ENCODE measurements around the gene INPP5D. TPM values are rescaled to one million over a fixed set of nuclear protein-coding genes. Genes with fewer than 3 reads are reported as not detected.

INPP5D gene
- total RNA-seq, 1 experiment from 2014 or later: 12.7 TPM

DNA sequence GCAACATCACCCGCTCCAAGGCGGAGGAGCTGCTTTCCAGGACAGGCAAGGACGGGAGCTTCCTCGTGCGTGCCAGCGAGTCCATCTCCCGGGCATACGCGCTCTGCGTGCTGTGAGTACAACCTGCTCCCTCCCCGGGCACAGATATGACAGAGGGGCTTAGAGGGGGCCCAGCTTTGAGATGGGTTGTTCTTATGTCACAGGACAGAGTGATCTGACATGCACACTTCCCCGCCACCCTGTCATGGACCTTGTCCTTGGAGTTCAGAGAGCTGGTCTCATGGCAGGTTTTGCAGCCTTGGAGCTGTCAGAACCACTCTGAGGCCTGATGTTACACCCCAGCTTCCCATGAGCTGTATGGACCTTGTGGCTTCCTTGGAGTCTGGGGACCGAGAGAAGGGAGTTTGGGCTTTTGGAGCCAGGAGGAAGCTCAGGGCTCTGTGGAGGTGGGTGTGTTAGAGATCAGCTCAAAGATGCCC lies 398 bp downstream of the INPP5D start:
- no peaks in the 10 kb centered on the region; a peak in 1 of 5 replicates for H3K9me3 Mint-ChIP-seq
- H3K56ac ChIP-seq (ENCODE audit: insufficient read length, low read depth, low read length): no peak overlapping the region
- H3K4me1 Mint-ChIP-seq: peaks cover 12 to 25% of the 10 kb centered on the region in 2 experiments
- no peaks in the 10 kb centered on the region for H3K23me2 ChIP-seq (ENCODE audit: insufficient read length, low read depth, low read length, poor library complexity, severe bottlenecking)
- no peak overlapping the region for H4K5ac ChIP-seq (ENCODE audit: insufficient read length, low read depth, low read length)
- no peak overlapping the region for H2BK5ac ChIP-seq (ENCODE audit: insufficient read length, low read length)
- H3K27me3 ChIP-seq (ENCODE audit: insufficient read depth, low read length): no peaks in the 10 kb centered on the region
- H2AK5ac ChIP-seq (ENCODE audit: insufficient read length, low read length): no peak overlapping the region
- no peak overlapping the region for H3K14ac ChIP-seq (ENCODE audit: insufficient read depth, low read length)
- no peak overlapping the region for H2BK120ac ChIP-seq (ENCODE audit: low read depth, low read length, poor library complexity, severe bottlenecking)
- no peak overlapping the region for H3K23ac ChIP-seq (ENCODE audit: insufficient read length, low read depth, low read length)
- no peak overlapping the region for H2BK12ac ChIP-seq (ENCODE audit: insufficient read length, low read depth, low read length)
- no peaks in the 10 kb centered on the region for H3K4me1 ChIP-seq (ENCODE audit: insufficient read depth, low read length)
- H3K18ac ChIP-seq (ENCODE audit: insufficient read length, low read depth, low read length): no peak overlapping the region
- H3K4me2 ChIP-seq (ENCODE audit: insufficient read depth, insufficient read length, low read length): no peak overlapping the region
- H3T11ph ChIP-seq (ENCODE audit: low read length): no peak overlapping the region
- H4K91ac ChIP-seq (ENCODE audit: insufficient read length, low read depth, low read length): no peak overlapping the region
- no peaks in the 10 kb centered on the region for H3K79me1 ChIP-seq (ENCODE audit: insufficient read depth, low read depth, low read length, poor library complexity, severe bottlenecking)
- no peaks in the 10 kb centered on the region for H3K79me2 ChIP-seq (ENCODE audit: insufficient read depth, low read length)
- H3K4me3 Mint-ChIP-seq: no peak overlapping the region
- peaks cover 4% of the 10 kb centered on the region for H3K27me3 Mint-ChIP-seq (ENCODE audit: low read depth)
- H4K20me1 ChIP-seq (ENCODE audit: control insufficient read depth, insufficient read depth, insufficient read length): no peaks in the 10 kb centered on the region
- TF ChIP-seq, protein P1, sequence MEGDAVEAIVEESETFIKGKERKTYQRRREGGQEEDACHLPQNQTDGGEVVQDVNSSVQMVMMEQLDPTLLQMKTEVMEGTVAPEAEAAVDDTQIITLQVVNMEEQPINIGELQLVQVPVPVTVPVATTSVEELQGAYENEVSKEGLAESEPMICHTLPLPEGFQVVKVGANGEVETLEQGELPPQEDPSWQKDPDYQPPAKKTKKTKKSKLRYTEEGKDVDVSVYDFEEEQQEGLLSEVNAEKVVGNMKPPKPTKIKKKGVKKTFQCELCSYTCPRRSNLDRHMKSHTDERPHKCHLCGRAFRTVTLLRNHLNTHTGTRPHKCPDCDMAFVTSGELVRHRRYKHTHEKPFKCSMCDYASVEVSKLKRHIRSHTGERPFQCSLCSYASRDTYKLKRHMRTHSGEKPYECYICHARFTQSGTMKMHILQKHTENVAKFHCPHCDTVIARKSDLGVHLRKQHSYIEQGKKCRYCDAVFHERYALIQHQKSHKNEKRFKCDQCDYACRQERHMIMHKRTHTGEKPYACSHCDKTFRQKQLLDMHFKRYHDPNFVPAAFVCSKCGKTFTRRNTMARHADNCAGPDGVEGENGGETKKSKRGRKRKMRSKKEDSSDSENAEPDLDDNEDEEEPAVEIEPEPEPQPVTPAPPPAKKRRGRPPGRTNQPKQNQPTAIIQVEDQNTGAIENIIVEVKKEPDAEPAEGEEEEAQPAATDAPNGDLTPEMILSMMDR (conservative IDR thresholded peaks at IDR 0.05): no peak
- H3K27ac Mint-ChIP-seq: peak overlapping the region in 1 of 3 experiments; percentile 19; a peak in 1 of 7 replicates
- DNase-seq: no peak
- H3K9ac ChIP-seq (ENCODE audit: extremely low read depth, insufficient read length, low read length): no peak overlapping the region
- no peaks in the 10 kb centered on the region for H3K9me3 ChIP-seq (ENCODE audit: control insufficient read depth, low read depth, low read length)
- no peak overlapping the region for H3K27ac ChIP-seq (ENCODE audit: insufficient read length, low read depth, low read length)
- no peak overlapping the region for H2BK20ac ChIP-seq (ENCODE audit: low read depth, low read length, poor library complexity, severe bottlenecking)
- H4K8ac ChIP-seq (replicated peaks; ENCODE audit: insufficient read length, low read depth, low read length): no peak overlapping the region
- no peak overlapping the region for H2BK15ac ChIP-seq (ENCODE audit: low read depth, low read length)
- no peaks in the 10 kb centered on the region for H3K36me3 Mint-ChIP-seq (ENCODE audit: insufficient read depth in 1 of 3, low read depth in 3 of 3)
- no CpG with 5 or more reads among the region's 13 CpGs for WGBS (ENCODE audit: extremely low coverage, insufficient read length, low lambda C conversion rate)
- H3K4ac ChIP-seq (ENCODE audit: low read depth, low read length): no peak overlapping the region
- H2AFZ ChIP-seq (ENCODE audit: low read length): no peak overlapping the region
